Measurements from ENCODE around the gene PLCB1. TPM values are rescaled to one million over a fixed set of nuclear protein-coding genes. Genes with fewer than 3 reads are reported as not detected.
"Not testable (repeated sequence)": the region's sequence is repeated elsewhere in the genome, so short reads cannot be mapped to it uniquely, and the experiment has no call there.

The PLCB1 gene
- total RNA-seq, 2 donors from 2014 or later: 12.3 to 13.4 TPM

DNA sequence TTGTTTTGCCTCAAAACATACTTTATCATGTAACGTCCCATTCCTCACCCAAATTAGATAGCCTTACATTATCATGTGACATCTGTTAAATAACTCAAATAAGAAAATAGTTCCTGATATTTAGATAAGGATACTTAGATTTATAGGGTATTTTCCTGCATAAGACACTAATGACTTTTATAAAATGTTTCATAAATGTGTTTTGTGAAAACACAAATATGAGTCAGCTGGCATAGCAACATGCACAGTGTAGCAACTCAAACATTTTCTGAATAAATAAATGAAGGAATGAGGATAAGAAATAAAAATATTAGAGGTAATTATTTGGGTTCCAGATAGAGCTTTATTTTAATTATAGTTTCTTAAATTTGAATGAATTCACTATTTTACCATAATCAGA is 476.4 kb downstream of the PLCB1 start:
- H3K4me3 Mint-ChIP-seq: no peak overlapping the region
- H3K27me3 Mint-ChIP-seq: no peaks in the 10 kb centered on the region
- H3K4me1 Mint-ChIP-seq (ENCODE audit: low read depth in 2 of 2): peaks cover 3% of the 10 kb centered on the region in 2 donors
- no peak overlapping the region for H3K27ac Mint-ChIP-seq
- H3K36me3 Mint-ChIP-seq: peaks cover 5% of the 10 kb centered on the region
- DNase-seq (ENCODE audit: low spot score): no peak
- ATAC-seq: no peak
- H3K9me3 Mint-ChIP-seq: no peaks in the 10 kb centered on the region

DNA sequence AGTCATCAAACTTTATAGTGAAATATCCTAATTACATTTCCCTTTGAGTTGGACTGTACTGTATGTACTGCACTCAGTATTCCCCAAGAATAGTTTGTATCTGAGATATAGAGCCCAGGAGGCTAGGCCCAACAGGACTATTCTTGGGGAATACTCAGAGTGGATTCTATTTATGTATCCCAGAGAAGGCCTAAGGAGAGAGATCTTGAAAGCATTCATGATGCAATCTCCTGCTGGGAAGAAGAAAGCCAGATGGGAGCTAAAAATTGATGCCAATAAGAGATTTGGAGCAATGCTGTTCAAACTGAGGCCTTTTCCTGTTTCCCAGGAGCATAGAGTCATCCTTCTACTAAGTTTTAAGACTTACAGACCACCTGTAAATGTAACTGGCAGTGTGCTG is 484.7 kb downstream of the PLCB1 start:
- Mint-ChIP-seq H3K27ac (no peak overlapping the region), H3K4me1 (ENCODE audit: low read depth in 2 of 2) (peaks cover 6% of the 10 kb centered on the region in 2 donors), H3K4me3 (no peak overlapping the region), H3K27me3 (no peaks in the 10 kb centered on the region), H3K36me3 (no peaks in the 10 kb centered on the region), H3K9me3 (peaks cover 4% of the 10 kb centered on the region)
- DNase-seq (ENCODE audit: low spot score) (no peak), ATAC-seq (no peak)

- Mint-ChIP-seq H3K27me3 (no peaks in the 10 kb centered on the region), H3K4me3 (no peak overlapping the region), H3K9me3 (peaks cover 4% of the 10 kb centered on the region), H3K36me3 (no peaks in the 10 kb centered on the region), H3K4me1 (ENCODE audit: low read depth in 2 of 2) (peaks cover 4% of the 10 kb centered on the region in 2 donors), H3K27ac (no peak overlapping the region)
- ATAC-seq: no peak
- DNase-seq (ENCODE audit: low spot score): no peak
Observed at GRCh38 chr20:8621001-8621400, 488.9 kb downstream of the PLCB1 start.

GRCh38 chr20:8624046-8624445 is 492.0 kb downstream of the PLCB1 start:
- H3K27ac Mint-ChIP-seq: no peak overlapping the region
- no peaks in the 10 kb centered on the region for H3K36me3 Mint-ChIP-seq
- ATAC-seq (no peak), DNase-seq (ENCODE audit: low spot score) (no peak)
- H3K27me3 Mint-ChIP-seq: no peaks in the 10 kb centered on the region
- H3K4me1 Mint-ChIP-seq (ENCODE audit: low read depth in 2 of 2): no peaks in the 10 kb centered on the region
- no peak overlapping the region for H3K4me3 Mint-ChIP-seq
- no peaks in the 10 kb centered on the region for H3K9me3 Mint-ChIP-seq

DNA sequence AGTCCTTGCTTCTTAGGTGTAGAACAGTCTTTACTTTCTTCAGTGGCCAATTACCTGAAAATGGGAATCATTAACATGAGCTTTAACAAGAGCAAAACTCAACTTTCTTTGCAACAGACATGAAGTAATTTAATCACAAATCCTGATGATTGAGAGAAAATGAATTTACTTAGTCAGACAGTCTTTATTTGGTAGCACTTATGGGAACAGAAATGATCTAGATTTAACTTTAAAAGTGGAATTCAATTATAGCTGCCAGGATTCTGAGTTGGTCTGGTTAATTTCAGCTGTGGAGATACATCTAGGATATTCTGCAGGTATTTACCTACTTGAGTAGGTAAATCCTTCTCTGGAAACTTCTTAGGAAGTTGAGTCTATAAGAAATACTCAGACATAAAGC is 492.6 kb downstream of the PLCB1 start:
- ATAC-seq: no peak
- Mint-ChIP-seq H3K27me3 (no peaks in the 10 kb centered on the region), H3K36me3 (no peaks in the 10 kb centered on the region), H3K27ac (no peak overlapping the region), H3K4me1 (ENCODE audit: low read depth in 2 of 2) (no peaks in the 10 kb centered on the region), H3K9me3 (no peaks in the 10 kb centered on the region), H3K4me3 (no peak overlapping the region)
- DNase-seq (ENCODE audit: low spot score): no peak

DNA sequence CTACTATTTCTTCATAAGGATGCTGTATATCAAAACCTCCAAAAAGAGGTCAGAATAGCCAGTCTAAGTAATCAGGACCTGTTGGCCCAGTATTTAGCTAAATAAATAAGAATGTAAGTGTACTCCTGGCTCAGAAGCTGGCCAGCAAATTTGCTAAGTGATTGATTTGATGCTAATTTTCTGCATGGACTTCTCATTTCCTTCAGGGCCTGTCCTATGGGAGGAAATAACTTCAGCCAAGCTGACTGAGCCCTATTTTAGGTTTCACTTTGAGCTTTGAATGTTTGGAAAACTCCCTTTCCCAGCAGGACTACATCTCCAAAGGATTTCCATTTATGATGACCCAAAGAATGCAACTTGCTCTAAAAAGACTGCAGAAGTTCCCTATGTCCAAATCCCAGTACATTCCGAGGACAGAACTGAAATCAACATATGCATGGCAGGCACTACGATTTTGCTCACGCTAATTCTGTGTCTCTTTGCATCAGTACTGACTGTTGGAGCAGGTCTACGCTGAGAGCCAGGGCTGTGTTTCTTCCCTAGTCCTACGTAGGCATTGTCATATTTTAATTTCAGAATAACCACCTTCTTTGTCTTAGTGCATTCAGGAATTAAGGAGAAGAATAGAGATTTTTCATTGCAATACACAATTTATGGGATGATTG is 495.4 kb downstream of the PLCB1 start:
- Mint-ChIP-seq H3K4me3 (no peak overlapping the region), H3K36me3 (peaks cover 4% of the 10 kb centered on the region), H3K27me3 (no peaks in the 10 kb centered on the region), H3K9me3 (no peaks in the 10 kb centered on the region), H3K27ac (no peak overlapping the region), H3K4me1 (ENCODE audit: low read depth in 2 of 2) (peaks cover 0 to 3% of the 10 kb centered on the region in 2 donors)
- ATAC-seq: no peak
- DNase-seq (ENCODE audit: low spot score): no peak

- H3K27me3 Mint-ChIP-seq: no peaks in the 10 kb centered on the region
- no peaks in the 10 kb centered on the region for H3K9me3 Mint-ChIP-seq
- no peak overlapping the region for H3K27ac Mint-ChIP-seq
- no peak overlapping the region for H3K4me3 Mint-ChIP-seq
- DNase-seq (ENCODE audit: low spot score): no peak
- peaks cover 0 to 8% of the 10 kb centered on the region in 2 donors for H3K4me1 Mint-ChIP-seq (ENCODE audit: low read depth in 2 of 2)
- H3K36me3 Mint-ChIP-seq: peaks cover 4% of the 10 kb centered on the region
- ATAC-seq: no peak
Observed at GRCh38 chr20:8631271-8631670, 499.2 kb downstream of the PLCB1 start.

DNA sequence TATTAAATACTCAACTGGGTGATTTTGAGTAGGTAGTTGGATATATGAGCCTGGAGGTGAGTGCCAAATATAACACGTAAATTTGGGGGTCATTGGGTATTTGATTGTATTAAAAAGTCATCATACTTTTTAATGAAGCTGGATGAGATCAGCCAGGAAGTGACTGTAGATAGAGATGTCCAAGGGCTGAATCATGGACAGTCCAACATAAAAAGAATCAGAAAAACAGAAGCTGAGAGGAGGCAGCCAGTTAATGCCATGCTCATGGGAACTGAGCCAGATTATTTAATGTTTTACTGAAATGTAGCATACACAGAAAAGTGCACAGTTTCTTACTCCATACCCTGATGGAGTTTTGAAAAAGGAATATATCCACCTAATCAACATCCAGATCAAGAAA is 501.3 kb downstream of the PLCB1 start:
- H3K4me1 Mint-ChIP-seq (ENCODE audit: low read depth in 2 of 2): peaks cover 0 to 8% of the 10 kb centered on the region in 2 donors
- DNase-seq (ENCODE audit: low spot score) (no peak), ATAC-seq (no peak)
- H3K4me3 Mint-ChIP-seq: no peak overlapping the region
- H3K27ac Mint-ChIP-seq: no peak overlapping the region
- H3K36me3 Mint-ChIP-seq: peaks cover 4% of the 10 kb centered on the region
- no peaks in the 10 kb centered on the region for H3K27me3 Mint-ChIP-seq
- no peaks in the 10 kb centered on the region for H3K9me3 Mint-ChIP-seq

GRCh38 chr20:8635048-8635572 is 503.0 kb downstream of the PLCB1 start:
- ATAC-seq: no peak
- Mint-ChIP-seq H3K4me1 (ENCODE audit: low read depth in 2 of 2) (peaks cover 0 to 8% of the 10 kb centered on the region in 2 donors), H3K36me3 (peaks cover 4% of the 10 kb centered on the region), H3K27me3 (no peaks in the 10 kb centered on the region), H3K27ac (no peak overlapping the region), H3K4me3 (no peak overlapping the region), H3K9me3 (no peaks in the 10 kb centered on the region)
- no peak for DNase-seq (ENCODE audit: low spot score)

- Mint-ChIP-seq H3K27ac (no peak overlapping the region), H3K36me3 (peaks cover 4% of the 10 kb centered on the region), H3K4me3 (no peak overlapping the region), H3K9me3 (no peaks in the 10 kb centered on the region), H3K4me1 (ENCODE audit: low read depth in 2 of 2) (peaks cover 0 to 8% of the 10 kb centered on the region in 2 donors), H3K27me3 (no peaks in the 10 kb centered on the region)
- no peak for ATAC-seq
- DNase-seq (ENCODE audit: low spot score): no peak
Observed at GRCh38 chr20:8635837-8636236, 503.8 kb downstream of the PLCB1 start.

GRCh38 chr20:8639112-8639778 is 507.2 kb downstream of the PLCB1 start:
- Mint-ChIP-seq H3K9me3 (no peaks in the 10 kb centered on the region), H3K36me3 (no peaks in the 10 kb centered on the region), H3K4me3 (no peak overlapping the region), H3K4me1 (ENCODE audit: low read depth in 2 of 2) (peaks cover 0 to 3% of the 10 kb centered on the region in 2 donors), H3K27me3 (no peaks in the 10 kb centered on the region), H3K27ac (no peak overlapping the region)
- ATAC-seq (no peak), DNase-seq (ENCODE audit: low spot score) (no peak)

GRCh38 chr20:8640461-8640860 is 508.4 kb downstream of the PLCB1 start:
- no peak overlapping the region for H3K4me3 Mint-ChIP-seq
- H3K4me1 Mint-ChIP-seq (ENCODE audit: low read depth in 2 of 2): no peaks in the 10 kb centered on the region
- no peaks in the 10 kb centered on the region for H3K9me3 Mint-ChIP-seq
- H3K27ac Mint-ChIP-seq: no peak overlapping the region
- ATAC-seq: no peak
- no peak for DNase-seq (ENCODE audit: low spot score)
- H3K36me3 Mint-ChIP-seq: no peaks in the 10 kb centered on the region
- H3K27me3 Mint-ChIP-seq: no peaks in the 10 kb centered on the region

- no peaks in the 10 kb centered on the region for H3K9me3 Mint-ChIP-seq
- DNase-seq (ENCODE audit: low spot score) (no peak), ATAC-seq (no peak)
- H3K4me3 Mint-ChIP-seq: no peak overlapping the region
- no peak overlapping the region for H3K27ac Mint-ChIP-seq
- no peaks in the 10 kb centered on the region for H3K4me1 Mint-ChIP-seq (ENCODE audit: low read depth in 2 of 2)
- H3K27me3 Mint-ChIP-seq: no peaks in the 10 kb centered on the region
- peaks cover 12% of the 10 kb centered on the region for H3K36me3 Mint-ChIP-seq
Observed at GRCh38 chr20:8642247-8642646, 510.2 kb downstream of the PLCB1 start.

DNA sequence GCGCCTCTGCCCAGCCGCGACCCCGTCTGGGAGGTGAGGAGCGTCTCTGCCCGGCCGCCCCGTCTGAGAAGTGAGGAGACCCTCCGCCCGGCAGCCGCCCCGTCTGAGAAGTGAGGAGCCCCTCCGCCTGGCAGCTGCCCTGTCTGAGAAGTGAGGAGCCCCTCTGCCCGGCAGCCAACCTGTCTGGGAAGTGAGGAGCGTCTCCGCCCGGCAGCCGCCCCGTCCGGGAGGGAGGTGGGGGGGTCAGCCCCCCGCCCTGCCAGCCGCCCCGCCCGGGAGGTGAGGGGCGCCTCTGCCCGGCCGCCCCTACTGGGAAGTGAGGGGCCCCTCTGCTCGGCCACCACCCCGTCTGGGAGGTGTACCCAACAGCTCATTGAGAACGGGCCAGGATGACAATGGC is 512.4 kb downstream of the PLCB1 start:
- H3K4me1 Mint-ChIP-seq (ENCODE audit: low read depth in 2 of 2); ATAC-seq; H3K27me3 Mint-ChIP-seq; H3K9me3 Mint-ChIP-seq; DNase-seq (ENCODE audit: low spot score); H3K27ac Mint-ChIP-seq; H3K4me3 Mint-ChIP-seq: not testable (repeated sequence)
- peaks cover 13% of the 10 kb centered on the region for H3K36me3 Mint-ChIP-seq

All from natural killer cell treated with Interleukin-12 subunit alpha and Interleukin-12 subunit beta and Interleukin-15 and Interleukin-18, amount 100 ng/mL, for 72 hours (primary cell).